ENCODE results near the gene AADACL3. TPM values are rescaled to one million over a fixed set of nuclear protein-coding genes. Genes with fewer than 3 reads are reported as not detected.

AADACL3 gene
- total RNA-seq, 4 donors from 2014 or later, result not detected

- ATAC-seq, result no peak
- Histone ChIP-seq H3K4me1 (no peaks in the 10 kb centered on the region), H3K9me3 (peaks cover 0 to 3% (median 0%) of the 10 kb centered on the region in 3 donors), H3K27ac (no peak within 1 kb of the TSS), H3K36me3 (no peaks in the 10 kb centered on the region), H3K27me3 (peaks cover 56% of the 10 kb centered on the region), H3K4me3 (no peak within 1 kb of the TSS)
- WGBS, 2 donors (ENCODE audit: low coverage in 1 of 2), result 84 to 95% methylated on average over 3 to 5 of the region's 5 CpGs
- no peak for TF ChIP-seq POLR2A (IDR thresholded peaks at IDR 0.05)
- TF ChIP-seq EP300 (IDR thresholded peaks at IDR 0.05), result no peak
- no peak for TF ChIP-seq CTCF (IDR thresholded peaks at IDR 0.05)
- TF ChIP-seq POLR2AphosphoS5 (IDR thresholded peaks at IDR 0.05), result no peak
Measured at GRCh38 chr1:12773438-12773837, 57.5 kb downstream of the AADACL3 start, which contains the start of gene PRAMEF12. Gene PRAMEF12, plus strand, starts transcription at chr1:12773738. Its CDS starts 1,130 bp downstream, at chr1:12774868.

GRCh38 chr1:12774801-12775345, 59.0 kb downstream of the AADACL3 start:
- 86% methylated on average over 4 of the region's 5 CpGs; no CpG with 5 or more reads in 1 of the 2 donors for WGBS, 2 donors (ENCODE audit: low coverage in 1 of 2)
- no peak overlapping the region for H3K27ac ChIP-seq
- peaks cover 0 to 3% (median 0%) of the 10 kb centered on the region in 3 donors for H3K9me3 ChIP-seq
- no peaks in the 10 kb centered on the region for H3K4me1 ChIP-seq
- H3K27me3 ChIP-seq, result peaks cover 42% of the 10 kb centered on the region
- no peaks in the 10 kb centered on the region for H3K36me3 ChIP-seq
- no peak overlapping the region for H3K4me3 ChIP-seq
- no peak for TF ChIP-seq POLR2A (IDR thresholded peaks at IDR 0.05)
- TF ChIP-seq POLR2AphosphoS5 (IDR thresholded peaks at IDR 0.05), result no peak
- TF ChIP-seq EP300 (IDR thresholded peaks at IDR 0.05), result no peak
- TF ChIP-seq CTCF (IDR thresholded peaks at IDR 0.05), result no peak
- ATAC-seq, result no peak

- H3K4me1 ChIP-seq, result no peaks in the 10 kb centered on the region
- no peak overlapping the region for H3K27ac ChIP-seq
- no peak for ATAC-seq
- TF ChIP-seq POLR2A (IDR thresholded peaks at IDR 0.05) (no peak), POLR2AphosphoS5 (IDR thresholded peaks at IDR 0.05) (no peak), CTCF (IDR thresholded peaks at IDR 0.05) (no peak), EP300 (IDR thresholded peaks at IDR 0.05) (no peak)
- 29 to 61% methylated on average over 1 to 3 of the region's 8 CpGs for WGBS, 2 donors (ENCODE audit: low coverage in 1 of 2)
- H3K9me3 ChIP-seq, result peaks cover 0 to 3% (median 0%) of the 10 kb centered on the region in 3 donors
- peaks cover 36% of the 10 kb centered on the region for H3K27me3 ChIP-seq
- no peaks in the 10 kb centered on the region for H3K36me3 ChIP-seq
- no peak overlapping the region for H3K4me3 ChIP-seq
Measured at GRCh38 chr1:12775443-12775842, 59.5 kb downstream of the AADACL3 start.

GRCh38 chr1:12776801-12777557, 61.1 kb downstream of the AADACL3 start:
- Histone ChIP-seq H3K4me3 (no peak overlapping the region), H3K27ac (no peak overlapping the region), H3K9me3 (peaks cover 0 to 3% (median 0%) of the 10 kb centered on the region in 3 donors), H3K36me3 (no peaks in the 10 kb centered on the region), H3K27me3 (peaks cover 21% of the 10 kb centered on the region), H3K4me1 (no peaks in the 10 kb centered on the region)
- TF ChIP-seq CTCF (IDR thresholded peaks at IDR 0.05) (no peak), EP300 (IDR thresholded peaks at IDR 0.05) (no peak), POLR2A (IDR thresholded peaks at IDR 0.05) (no peak), POLR2AphosphoS5 (IDR thresholded peaks at IDR 0.05) (no peak)
- no peak for ATAC-seq
- 80 to 93% methylated on average over 1 to 3 of the region's 15 CpGs for WGBS, 2 donors (ENCODE audit: low coverage in 1 of 2)

Small RNAs within 50 kb of the gene (small RNA-seq; reads per million reads assigned to genes)
- 0 reads per million in 4 donors for gene AC244670.1

Other genes with a start within 250 kb of the AADACL3 start
- gene DHRS3, start 97.9 kb upstream of the AADACL3 start, total RNA-seq, result 100 to 1,000 TPM; 115 to 211 (median 186) TPM
- not detected for gene AADACL4, start 72.0 kb upstream of the AADACL3 start, total RNA-seq
- not detected for gene CFAP107, start 30.1 kb downstream of the AADACL3 start, total RNA-seq
- gene PRAMEF12, start 57.6 kb downstream of the AADACL3 start, total RNA-seq, result not detected
- not detected for gene PRAMEF1, start 75.3 kb downstream of the AADACL3 start, total RNA-seq
- gene PRAMEF11, start 115.3 kb downstream of the AADACL3 start, total RNA-seq, result not detected
- not detected for gene HNRNPCL1, start 132.6 kb downstream of the AADACL3 start, total RNA-seq
- gene PRAMEF2, start 141.0 kb downstream of the AADACL3 start, total RNA-seq, result not detected
- gene PRAMEF4, start 170.1 kb downstream of the AADACL3 start, total RNA-seq, result not detected
- gene PRAMEF10, start 182.2 kb downstream of the AADACL3 start, total RNA-seq, result not detected
- gene PRAMEF7, start 200.5 kb downstream of the AADACL3 start, total RNA-seq, result not detected
- not detected for gene PRAMEF6, start 231.5 kb downstream of the AADACL3 start, total RNA-seq

All from gastroesophageal sphincter (tissue), 4 donors.